GM18861 (cell line): ENCODE data around the gene ARSI.

Experiments used
- ATAC-seq: cut with Tn5 transposase; IDR thresholded peaks from one replicate; pipeline ENCODE4 v1.9.1; 2021; ENCODE audit not compliant: unreplicated experiment

ARSI gene

GRCh38 chr5:150302301-150303069 lies at the start of gene ARSI:
Gene ARSI (minus strand): TSS chr5:150302905. CDS start chr5:150302373, 532 bp downstream.
- ATAC-seq: no peak

DNA sequence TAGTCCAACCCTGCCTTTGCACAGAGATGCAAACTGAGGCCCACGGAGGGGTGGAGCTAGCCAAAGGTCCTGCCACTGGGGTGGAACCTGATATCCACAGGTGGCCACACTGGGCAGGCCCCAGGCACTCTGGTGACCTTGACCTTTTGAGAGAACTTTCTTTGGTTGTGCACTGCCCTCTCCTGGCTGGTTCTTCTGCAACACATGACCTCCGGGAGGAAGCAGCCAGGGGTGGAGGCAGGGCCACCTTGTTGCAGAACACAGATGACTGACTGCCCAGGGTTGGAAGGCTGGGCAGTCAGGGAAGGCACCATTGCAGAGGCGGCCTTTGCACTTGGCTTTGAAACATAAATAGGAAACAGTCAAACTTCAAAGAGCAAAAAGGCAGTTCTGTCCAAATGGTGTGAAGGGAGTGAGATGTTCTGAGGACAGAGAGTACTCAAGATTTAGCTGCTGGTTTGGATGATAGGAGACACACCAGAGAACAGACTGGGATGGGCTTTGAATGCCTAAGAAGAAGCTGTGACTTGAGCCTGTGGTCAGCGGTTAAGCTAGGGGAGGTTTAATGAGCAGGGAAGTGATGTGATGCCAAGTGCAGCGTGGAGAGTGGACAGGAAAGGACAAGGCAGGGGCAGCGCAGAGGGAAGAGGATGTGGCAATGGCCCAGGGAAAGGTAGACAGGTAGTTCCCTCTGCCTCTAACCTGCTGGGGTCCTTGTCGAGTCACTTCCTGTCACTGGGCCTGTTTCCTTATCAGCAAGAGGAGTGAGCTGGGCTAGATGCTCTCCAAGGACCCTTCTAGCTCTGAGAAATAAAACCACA lies 48.0 kb upstream of the ARSI start:
- peak; percentile 87 for ATAC-seq

DNA sequence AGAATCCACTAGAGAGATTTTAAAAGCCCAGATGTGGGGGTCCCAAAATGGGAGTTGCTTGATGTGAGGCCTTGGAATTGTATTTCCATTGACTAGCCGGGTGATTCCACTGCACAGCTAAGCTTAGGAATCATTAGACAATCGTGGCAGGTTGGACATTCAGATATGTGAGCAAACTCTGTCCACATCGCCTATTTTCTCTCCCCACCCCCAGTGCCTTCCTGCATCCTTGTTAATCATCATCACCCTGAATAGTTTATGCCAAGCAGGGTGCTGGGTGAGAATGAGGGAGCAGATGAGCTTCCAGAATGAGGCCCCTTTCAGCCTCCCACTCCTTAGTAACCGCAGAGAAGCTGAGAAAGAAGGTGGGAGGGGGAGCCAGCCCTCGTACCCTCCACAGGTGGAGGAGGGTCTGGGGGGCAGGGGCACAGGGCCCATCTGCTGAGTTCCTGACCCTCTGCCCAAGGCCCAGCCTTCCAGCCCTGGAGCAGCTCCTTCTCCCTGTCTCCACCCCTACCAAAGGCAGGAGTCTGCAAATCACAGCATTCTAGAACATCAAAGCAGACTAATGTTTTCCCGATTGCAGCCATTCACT lies 47.1 kb upstream of the ARSI start:
- ATAC-seq: no peak

DNA sequence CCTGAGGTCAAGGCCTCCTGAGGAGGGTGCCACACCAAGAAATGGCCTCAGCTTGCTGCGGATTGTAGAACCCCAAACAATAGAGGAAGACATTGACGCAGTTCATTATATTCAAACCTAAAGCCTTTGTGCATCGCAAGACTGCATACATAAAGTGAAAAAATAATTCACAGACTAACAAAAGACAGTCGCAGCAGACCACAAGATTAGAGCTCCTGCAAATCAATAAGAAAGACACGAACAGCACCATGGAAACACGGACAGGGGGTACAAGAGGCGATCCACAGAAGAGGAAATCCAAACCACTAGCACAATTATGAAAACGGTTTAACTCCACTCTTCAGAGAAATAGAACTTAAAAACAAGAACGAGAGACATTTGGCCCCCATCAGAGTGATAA lies 44.7 kb upstream of the ARSI start:
- no peak for ATAC-seq

DNA sequence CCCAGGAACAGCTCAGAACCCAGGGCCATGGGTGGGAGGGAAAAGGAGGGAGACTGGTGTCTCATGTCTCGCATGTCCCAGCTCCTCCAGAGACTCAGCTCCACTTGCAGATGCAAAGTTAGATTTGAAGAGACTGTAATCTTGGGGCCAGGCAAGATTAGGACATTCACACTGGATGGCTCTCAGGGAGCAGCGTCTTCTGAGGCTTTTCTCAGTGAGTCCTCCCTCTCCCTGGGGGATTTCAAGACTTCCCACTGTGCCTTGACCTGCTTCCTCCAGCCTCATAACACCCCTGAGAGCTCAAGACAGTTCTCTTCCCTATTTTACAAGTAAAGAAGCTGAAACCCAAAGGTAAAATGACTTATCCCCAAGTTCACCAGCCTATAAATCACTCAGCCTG lies 44.3 kb upstream of the ARSI start:
- ATAC-seq: no peak

- no peak for ATAC-seq
Measured at GRCh38 chr5:150346592-150346991, 43.9 kb upstream of the ARSI start.

- no peak for ATAC-seq
Measured at GRCh38 chr5:150345716-150346115, 43.0 kb upstream of the ARSI start.

DNA sequence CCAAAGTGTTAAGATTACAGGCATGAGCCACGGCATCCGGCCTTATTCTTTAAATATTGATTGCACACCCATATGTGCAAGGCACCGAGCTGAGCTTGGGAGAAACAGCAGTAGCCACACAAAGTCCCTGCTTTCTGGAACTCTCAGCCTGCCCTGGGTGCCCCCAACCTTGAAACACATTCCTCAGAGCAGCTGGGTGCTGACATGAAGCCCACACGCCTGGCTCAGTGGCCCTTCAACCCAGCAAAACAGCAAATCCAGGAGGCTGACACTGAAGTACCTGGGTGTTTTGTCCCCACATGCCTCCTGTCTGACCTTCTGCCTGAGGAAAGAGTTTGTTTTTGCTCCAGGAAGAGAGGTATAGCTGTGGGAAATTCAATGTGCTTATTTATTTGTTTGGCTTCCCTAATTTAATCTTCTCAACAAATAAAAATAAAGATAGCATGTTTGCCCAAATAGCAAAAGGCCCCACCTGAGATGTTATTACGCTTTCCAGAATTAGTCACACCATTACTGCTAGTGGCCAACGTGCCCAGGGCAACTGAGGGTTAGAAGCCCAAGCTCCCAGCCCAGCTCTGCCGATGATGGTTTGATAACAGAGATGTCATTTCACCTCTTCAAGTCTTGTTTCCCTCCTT lies 41.4 kb upstream of the ARSI start:
- no peak for ATAC-seq

GRCh38 chr5:150342583-150342982 lies 39.9 kb upstream of the ARSI start:
- ATAC-seq: no peak

DNA sequence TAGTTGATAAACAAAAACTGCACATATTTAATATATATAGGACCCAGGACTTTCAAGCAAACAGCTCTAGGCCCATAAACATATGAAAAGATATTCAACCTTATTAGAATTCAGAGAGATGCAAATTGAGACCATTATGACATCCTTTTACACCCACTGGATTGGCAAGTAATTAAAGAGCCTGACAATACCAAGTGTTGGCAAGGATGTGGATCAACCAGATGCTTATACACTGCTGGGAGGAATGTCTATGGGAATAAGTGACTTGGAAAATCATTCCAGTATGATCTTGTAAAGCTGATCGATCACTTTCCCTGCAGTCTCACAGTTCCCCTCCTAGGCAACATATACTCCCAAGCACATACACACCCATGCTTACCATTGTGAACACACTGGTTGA lies 39.3 kb upstream of the ARSI start:
- ATAC-seq: no peak

DNA sequence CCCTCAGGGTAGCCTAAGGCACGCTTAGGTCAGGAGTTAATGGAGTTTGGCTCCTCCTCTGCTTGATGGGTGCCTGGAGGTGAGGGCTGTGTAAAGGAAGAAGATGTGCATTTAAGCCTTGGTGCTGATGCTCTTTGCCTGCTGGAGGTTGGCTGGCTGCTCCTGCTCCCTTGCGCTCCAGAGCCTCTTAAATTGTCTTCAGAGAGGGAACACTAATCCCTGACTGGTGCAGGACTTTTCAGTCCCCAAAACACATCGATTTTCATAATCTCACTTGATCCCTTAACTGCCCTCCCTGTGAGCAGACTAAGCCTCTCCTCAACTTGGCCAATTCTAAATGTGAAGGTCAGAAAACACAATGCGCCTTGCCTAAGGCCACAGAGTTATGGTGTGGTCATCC lies 38.6 kb upstream of the ARSI start:
- ATAC-seq: no peak

- ATAC-seq: no peak
Measured at GRCh38 chr5:150340614-150341255, 38.0 kb upstream of the ARSI start.

- ATAC-seq: no peak
Measured at GRCh38 chr5:150339841-150340240, 37.1 kb upstream of the ARSI start.

DNA sequence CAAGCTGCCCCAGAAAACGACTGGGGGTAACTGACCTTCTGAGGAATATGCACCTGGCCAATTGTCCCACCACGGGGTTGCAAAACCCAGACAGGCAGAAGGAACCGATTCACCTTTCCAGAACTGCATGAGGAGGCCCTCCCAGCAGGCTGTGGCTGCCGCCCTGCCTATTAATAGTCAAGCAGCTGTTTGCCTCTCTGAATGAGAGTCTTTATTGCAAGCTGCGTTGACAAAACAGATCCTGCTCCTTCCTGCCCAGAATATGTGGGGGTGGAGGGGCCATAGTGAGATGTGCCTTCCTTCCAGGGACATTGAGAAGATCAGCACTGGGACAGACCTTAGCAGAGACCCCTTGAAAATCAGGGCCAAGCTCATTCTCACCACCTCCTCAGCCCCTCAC lies 36.5 kb upstream of the ARSI start:
- ATAC-seq: no peak

DNA sequence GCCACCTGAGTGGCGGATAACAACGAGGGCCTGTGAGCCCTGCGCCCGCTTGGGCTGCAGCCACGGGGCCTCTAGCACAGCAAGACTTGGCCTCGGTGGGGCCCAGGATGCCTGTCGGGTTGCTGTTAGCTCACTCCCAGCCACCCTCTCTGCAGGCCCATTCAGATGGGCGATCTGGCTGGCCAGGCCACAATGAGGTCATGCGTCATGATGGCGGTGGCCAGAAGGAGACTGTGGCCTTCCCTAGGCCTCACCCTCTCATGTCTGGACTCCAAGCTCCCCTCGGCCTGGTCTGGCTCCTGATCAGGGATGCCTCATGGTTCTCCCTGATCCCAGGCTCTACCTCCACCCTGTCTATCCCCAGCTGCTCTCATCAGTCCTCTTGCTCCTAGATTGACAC lies 35.8 kb upstream of the ARSI start:
- no peak for ATAC-seq

DNA sequence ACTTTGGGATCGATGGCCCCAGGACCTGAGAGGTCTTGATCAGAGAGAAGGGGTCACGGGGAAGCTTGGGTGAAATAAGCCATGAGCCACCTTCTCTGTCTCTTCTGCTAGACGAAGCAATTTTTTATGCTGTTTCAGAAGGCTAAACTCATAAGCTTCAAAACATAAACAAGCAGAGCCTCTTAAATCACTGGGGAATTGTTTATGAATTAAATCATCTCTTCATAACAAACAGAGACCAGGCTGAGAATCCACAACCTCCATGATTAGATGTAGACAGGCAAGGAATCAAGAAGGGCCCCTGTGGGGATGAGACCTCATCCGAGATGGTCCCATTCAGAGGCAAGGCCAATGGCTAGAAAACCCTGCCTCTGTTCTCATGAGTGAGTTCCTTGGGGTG lies 33.1 kb upstream of the ARSI start:
- ATAC-seq: no peak

DNA sequence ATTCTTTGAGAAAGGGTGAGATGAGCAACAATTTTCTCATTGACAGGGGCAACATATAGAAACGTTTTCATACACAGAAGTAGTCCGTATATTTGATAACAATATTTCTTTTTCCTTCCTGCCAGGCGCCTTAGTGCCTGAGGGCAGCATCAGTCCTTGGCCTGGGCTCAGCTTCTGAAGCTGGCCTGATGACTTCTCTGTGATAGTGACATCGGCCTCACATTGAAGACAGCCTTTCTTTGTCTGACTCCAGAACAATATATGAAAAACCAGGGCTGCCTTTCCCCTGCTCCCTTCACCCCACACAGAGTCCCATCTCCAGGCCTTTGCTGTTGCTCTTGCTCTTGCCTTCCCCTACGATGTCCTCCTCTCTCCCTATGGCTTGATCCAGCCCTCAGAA lies 30.7 kb upstream of the ARSI start:
- ATAC-seq: no peak

DNA sequence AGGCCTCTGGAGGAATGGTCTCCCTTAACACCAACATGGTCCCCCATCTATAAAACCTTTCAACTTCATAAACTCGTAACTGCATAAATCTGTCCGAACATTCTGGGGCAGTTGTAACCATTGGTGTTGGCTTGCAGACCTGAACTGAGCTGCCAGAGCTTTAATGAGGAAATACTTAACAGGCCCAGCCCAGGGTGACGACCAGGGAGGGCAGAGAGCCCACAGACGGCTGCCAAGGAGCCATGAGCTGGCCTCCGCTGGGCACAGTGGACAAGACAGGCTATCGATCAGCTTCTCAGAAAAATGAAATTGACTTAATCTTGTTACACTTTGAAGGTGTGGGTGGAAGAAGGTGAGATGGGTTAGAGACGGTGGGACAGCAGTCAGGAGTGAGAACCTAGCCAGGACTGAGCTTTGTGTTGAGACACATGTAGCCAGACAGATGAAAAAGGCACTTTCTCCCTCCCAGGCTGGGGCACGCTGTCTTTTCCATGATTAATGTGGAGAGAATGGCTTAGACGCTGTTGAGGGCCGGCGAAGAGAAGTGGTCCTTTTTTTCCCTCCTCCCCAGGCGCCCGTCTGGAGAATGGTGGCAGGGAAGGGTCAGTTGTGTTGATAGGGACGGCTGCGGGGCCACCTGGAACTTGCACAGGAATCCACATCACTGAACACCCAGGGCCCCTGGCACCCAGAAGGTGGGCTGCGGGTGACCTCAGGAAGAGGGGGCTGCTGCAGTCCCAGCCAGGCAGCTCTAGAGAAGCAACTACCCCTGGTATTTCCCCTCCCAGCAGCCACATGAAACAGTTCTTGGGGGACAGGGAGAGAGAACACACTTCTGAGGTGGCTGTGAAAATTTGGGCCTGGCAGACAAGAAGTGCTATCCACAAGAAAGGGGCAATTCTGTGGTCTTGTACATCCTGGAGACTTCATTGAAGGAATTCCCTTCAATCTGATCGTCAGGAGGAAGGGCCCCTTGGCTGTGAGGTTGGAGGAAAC lies 27.5 kb upstream of the ARSI start:
- no peak for ATAC-seq

- ATAC-seq: no peak
Measured at GRCh38 chr5:150329038-150329437, 26.3 kb upstream of the ARSI start.

- ATAC-seq: no peak
Measured at GRCh38 chr5:150328515-150328914, 25.8 kb upstream of the ARSI start.
